ENCODE data around the gene CEP295NL. TPM values are rescaled to one million over a fixed set of nuclear protein-coding genes. Genes with fewer than 3 reads are reported as not detected.

The CEP295NL gene
- total and polyA plus RNA-seq, 2 of the 13 experiments (the other 11 are each of a cell fraction or from before 2014, with no cell fraction given): not detected

- Histone ChIP-seq H3K9me3 (ENCODE audit: low read length) (no peaks in the 10 kb centered on the region), H3K9ac (ENCODE audit: insufficient read depth, low read depth, low read length) (no peak overlapping the region), H4K20me1 (ENCODE audit: insufficient read depth, low read length) (no peaks in the 10 kb centered on the region), H3K4me3 (replicated peaks in 1 of 3; ENCODE audit: insufficient read depth in 1 of 3, low read depth in 2 of 3, low read length in 3 of 3) (no peak overlapping the region), H3K27ac (ENCODE audit: extremely low read length, insufficient read depth, low read length) (no peak overlapping the region), H3K79me2 (ENCODE audit: insufficient read depth, low read length) (no peaks in the 10 kb centered on the region), H3K27me3 (ENCODE audit: control insufficient read depth in 1 of 2, insufficient read depth in 2 of 2, low read length in 2 of 2) (no peaks in the 10 kb centered on the region), H2AFZ (ENCODE audit: low read length) (no peak overlapping the region), H3K36me3 (replicated peaks in 1 of 2; ENCODE audit: control insufficient read depth in 1 of 2, insufficient read depth in 2 of 2, low read length in 2 of 2) (no peaks in the 10 kb centered on the region), H3K4me1 (ENCODE audit: insufficient read depth, low read length) (peaks cover 26% of the 10 kb centered on the region), H3K4me2 (ENCODE audit: low read depth, low read length) (no peak overlapping the region)
- FAIRE-seq: no peak
- WGBS (ENCODE audit: low lambda C conversion rate): 95% methylated on average over 28 of the region's 28 CpGs
- no peak for TF ChIP-seq ZSCAN12 (CRISPR knock-in tag; IDR thresholded peaks at IDR 0.05)
- no peak for TF ChIP-seq ZNF510 (CRISPR knock-in tag; IDR thresholded peaks at IDR 0.05; ENCODE audit: low read depth)
- TF ChIP-seq TRIM24 (CRISPR knock-in tag; IDR thresholded peaks at IDR 0.05): no peak
- TF ChIP-seq PBX3 (CRISPR knock-in tag; IDR thresholded peaks at IDR 0.05; ENCODE audit: borderline replicate concordance): no peak
- TF ChIP-seq ZNF30 (CRISPR knock-in tag; IDR thresholded peaks at IDR 0.05): no peak
- no peak for TF ChIP-seq SMAD9 (CRISPR knock-in tag; IDR thresholded peaks at IDR 0.05)
- no peak for TF ChIP-seq ZNF512 (CRISPR knock-in tag; IDR thresholded peaks at IDR 0.05)
- no peak for TF ChIP-seq KDM6A (CRISPR knock-in tag; IDR thresholded peaks at IDR 0.05; ENCODE audit: low read depth)
- no peak for TF ChIP-seq RFX5 (IDR thresholded peaks at IDR 0.05; ENCODE audit: low read depth, low read length)
- TF ChIP-seq ZNF720 (CRISPR knock-in tag; IDR thresholded peaks at IDR 0.05): no peak
- TF ChIP-seq ZNF737 (CRISPR knock-in tag; IDR thresholded peaks at IDR 0.05; ENCODE audit: borderline replicate concordance): no peak
- no peak for TF ChIP-seq ZFP37 (CRISPR knock-in tag; IDR thresholded peaks at IDR 0.05; ENCODE audit: borderline replicate concordance)
- no peak for TF ChIP-seq ZNF792 (CRISPR knock-in tag; IDR thresholded peaks at IDR 0.05)
- no peak for TF ChIP-seq ATF7 (IDR thresholded peaks at IDR 0.05)
- TF ChIP-seq ATF7 (CRISPR knock-in tag; IDR thresholded peaks at IDR 0.05): no peak
- TF ChIP-seq ETV6 (CRISPR knock-in tag; conservative IDR thresholded peaks at IDR 0.05): no peak
- no peak for TF ChIP-seq REL (CRISPR knock-in tag; conservative IDR thresholded peaks at IDR 0.05)
- TF ChIP-seq ZSCAN30 (CRISPR knock-in tag; IDR thresholded peaks at IDR 0.05): no peak
- TF ChIP-seq HNRNPL (IDR thresholded peaks at IDR 0.05; ENCODE audit: low read depth, low read length): no peak
- in situ Hi-C loops (cut with HindIII; ENCODE audit: extremely low pct_ligation_motif_present, low pct_unique_long_range_greater_than_20kb): loop anchor here (5.0 kb wide), 1 partner anchor 93 kb away; no protein-coding TSS in a partner anchor
- no TSS peak for BruUV-seq (replicated peaks)
- intact Hi-C loops (cut with micrococcal nuclease; ENCODE audit: unreplicated experiment): no loop called here
- ATAC-seq: no peak
- ChIA-PET POLR2A (no interaction called here), CTCF (ENCODE audit: low intra/inter-chr PET ratio, low total read pairs) (no interaction called here)
- DNase-seq (ENCODE audit: low spot score): no peak
Observed at GRCh38 chr17:78879635-78880186, 23.3 kb downstream of the CEP295NL start.

All from HepG2 (cell line).